ENCODE measurements around the gene AGAP2. TPM values are rescaled to one million over a fixed set of nuclear protein-coding genes. Genes with fewer than 3 reads are reported as not detected.

Gene AGAP2
- total and polyA plus RNA-seq, 9 of the 15 experiments (the other 6 are each of a cell fraction or from before 2014, with no cell fraction given): 0.04 to 0.77 (median 0.28) TPM; not detected in 1

GRCh38 chr12:57754411-57755193 is 16.1 kb upstream of the AGAP2 start, which contains the start of gene MARCHF9 (continued):
- TF ChIP-seq CHAMP1 (IDR thresholded peaks at IDR 0.05) (no peak), ZNF12 (CRISPR knock-in tag; IDR thresholded peaks at IDR 0.05) (no peak), ZNF175 (CRISPR knock-in tag; IDR thresholded peaks at IDR 0.05; ENCODE audit: low read depth) (no peak), ARID4B (CRISPR knock-in tag; IDR thresholded peaks at IDR 0.05) (no peak), MAZ (CRISPR knock-in tag; conservative IDR thresholded peaks at IDR 0.05 in 1 of 2, IDR thresholded peaks at IDR 0.05 in 1 of 2) (peak; percentile 66 to 87; a peak in 3 of 4 replicates), ZNF197 (CRISPR knock-in tag; IDR thresholded peaks at IDR 0.05; ENCODE audit: low read depth) (no peak), GATA2 (CRISPR knock-in tag; IDR thresholded peaks at IDR 0.05) (no peak), ELF4 (CRISPR knock-in tag; IDR thresholded peaks at IDR 0.05) (peak; percentile 83), ZBTB5 (IDR thresholded peaks at IDR 0.05) (0 out of 2 replicates have a peak, but pooled peaks have one; percentile 41), POLR2A (conservative IDR thresholded peaks at IDR 0.05) (no peak), ZBTB2 (IDR thresholded peaks at IDR 0.05) (peak; percentile 53; the same call in 1 of the 2 replicates), ZNF639 (CRISPR knock-in tag; conservative IDR thresholded peaks at IDR 0.05 in 1 of 2, IDR thresholded peaks at IDR 0.05 in 1 of 2) (peak in 1 of 2 experiments; percentile 77; a peak in 2 of 4 replicates), CBFA2T3 (IDR thresholded peaks at IDR 0.05) (0 out of 2 replicates have a peak, but pooled peaks have one; percentile 8), ARID1B (IDR thresholded peaks at IDR 0.05) (peak; percentile 35; the same call in 1 of the 2 replicates), CBX1 (IDR thresholded peaks at IDR 0.05; ENCODE audit: low read depth) (no peak)
